Raji (cell line): ENCODE results near the gene FXYD5.

ENCODE experiments used
- POLR2A ChIP-seq: IDR thresholded peaks from 2 replicates; pipeline ENCODE4 v1.6.1; 2011; ENCODE audit warnings: low read depth, low read length, control low read depth; ENCODE audit not compliant: insufficient read depth

The FXYD5 gene

GRCh38 chr19:35128398-35129057 lies 26.0 kb upstream of the FXYD5 start:
- no peak for TF ChIP-seq POLR2A

GRCh38 chr19:35130761-35131720 lies 23.5 kb upstream of the FXYD5 start:
- no peak for TF ChIP-seq POLR2A

GRCh38 chr19:35132254-35132653 lies 22.3 kb upstream of the FXYD5 start:
- no peak for TF ChIP-seq POLR2A

GRCh38 chr19:35133826-35134225 lies 20.7 kb upstream of the FXYD5 start:
- no peak for TF ChIP-seq POLR2A

- TF ChIP-seq POLR2A = no peak
Measured at GRCh38 chr19:35134601-35135242, 19.8 kb upstream of the FXYD5 start, which contains the start of gene LGI4. Gene LGI4 (minus strand): TSS chr19:35135059. CDS start chr19:35134680, 379 bp downstream.

GRCh38 chr19:35135389-35135909 lies 19.1 kb upstream of the FXYD5 start:
- TF ChIP-seq POLR2A = no peak

GRCh38 chr19:35136231-35136630 lies 18.3 kb upstream of the FXYD5 start:
- TF ChIP-seq POLR2A = no peak

GRCh38 chr19:35136977-35137702 lies 17.4 kb upstream of the FXYD5 start:
- TF ChIP-seq POLR2A = no peak

- TF ChIP-seq POLR2A = no peak
Measured at GRCh38 chr19:35138305-35138892, 16.1 kb upstream of the FXYD5 start, which contains the start of gene FXYD1. Gene FXYD1 (plus strand): TSS chr19:35138824. CDS start chr19:35140080, 1,256 bp downstream.

GRCh38 chr19:35140207-35140961 lies 14.2 kb upstream of the FXYD5 start:
- no peak for TF ChIP-seq POLR2A

GRCh38 chr19:35140962-35141836 lies 13.3 kb upstream of the FXYD5 start:
- TF ChIP-seq POLR2A = 0 out of 2 replicates have a peak, but pooled peaks have one; percentile 32

- TF ChIP-seq POLR2A = no peak
Measured at GRCh38 chr19:35141837-35142605, 12.5 kb upstream of the FXYD5 start.
